HEK293T (cell line): ENCODE measurements around the gene OSBPL3.
"Not testable (repeated sequence)": the region's sequence is repeated elsewhere in the genome, so short reads cannot be mapped to it uniquely, and the experiment has no call there.

ENCODE experiments used
- CTCF ChIA-PET: fragments of 350-600 bp; formaldehyde crosslinking; extraction: SDS; loops from one replicate; lab custom pipeline; 2021; ENCODE audit warnings: antibody characterized with exemption, inconsistent platforms; lab: Yijun Ruan, JAX
- POLR2A ChIA-PET: fragments of 350-600 bp; formaldehyde crosslinking; extraction: SDS; loops from one replicate; lab custom pipeline; 2020; ENCODE audit warnings: antibody characterized with exemption, inconsistent platforms; lab: Yijun Ruan, JAX
- DNase-seq: peaks from one replicate; pipeline ENCODE4 v3.0.0; 2012; ENCODE audit warnings: mixed read lengths; ENCODE audit errors: extremely low spot score
- ARNT ChIP-seq: fragments of 450-650 bp; IDR thresholded peaks from 2 replicates; pipeline ENCODE4 v1.6.1; 2017; ENCODE audit warnings: mild to moderate bottlenecking
- BHLHE40 ChIP-seq: fragments of 450-650 bp; IDR thresholded peaks from 2 replicates; pipeline ENCODE4 v1.6.1; 2016; ENCODE audit warnings: mild to moderate bottlenecking, moderate library complexity, borderline replicate concordance
- CTBP1 ChIP-seq: fragments of 450-650 bp; IDR thresholded peaks from 2 replicates; pipeline ENCODE4 v1.6.1; 2016; ENCODE audit warnings: borderline replicate concordance
- ELF4 ChIP-seq: fragments of 450-650 bp; IDR thresholded peaks from 2 replicates; pipeline ENCODE4 v1.6.1; 2017; ENCODE audit warnings: antibody characterized with exemption
- FOXA1 ChIP-seq: fragments of 450-650 bp; IDR thresholded peaks from 2 replicates; pipeline ENCODE4 v1.6.1; 2016; ENCODE audit warnings: mild to moderate bottlenecking
- FOXK2 ChIP-seq: fragments of 450-650 bp; IDR thresholded peaks from 2 replicates; pipeline ENCODE4 v1.6.1; 2016; ENCODE audit warnings: mild to moderate bottlenecking
- FOXM1 ChIP-seq: fragments of 450-650 bp; IDR thresholded peaks from 2 replicates; pipeline ENCODE4 v1.6.1; 2017; ENCODE audit warnings: mild to moderate bottlenecking, borderline replicate concordance
- HDGF ChIP-seq: fragments of 450-650 bp; IDR thresholded peaks from 2 replicates; pipeline ENCODE4 v1.6.1; 2017; ENCODE audit warnings: antibody characterized with exemption, borderline replicate concordance
- L3MBTL2 ChIP-seq: fragments of 450-650 bp; conservative IDR thresholded peaks from 2 replicates; pipeline ENCODE4 v1.6.1; 2016; ENCODE audit warnings: mild to moderate bottlenecking
- LEF1 ChIP-seq: fragments of 450-650 bp; IDR thresholded peaks from 2 replicates; pipeline ENCODE4 v1.6.1; 2017; ENCODE audit warnings: mild to moderate bottlenecking, borderline replicate concordance
- NFRKB ChIP-seq: fragments of 450-650 bp; IDR thresholded peaks from 2 replicates; pipeline ENCODE4 v1.6.1; 2016; ENCODE audit warnings: mild to moderate bottlenecking, moderate library complexity
- SP1 ChIP-seq: fragments of 450-650 bp; IDR thresholded peaks from 2 replicates; pipeline ENCODE4 v1.6.1; 2017
- SUZ12 ChIP-seq: fragments of 450-650 bp; IDR thresholded peaks from 2 replicates; pipeline ENCODE4 v1.6.1; 2016; ENCODE audit warnings: mild to moderate bottlenecking
- TARDBP ChIP-seq: fragments of 450-650 bp; IDR thresholded peaks from 2 replicates; pipeline ENCODE4 v1.6.1; 2016
- ZNF384 ChIP-seq: fragments of 450-650 bp; IDR thresholded peaks from 2 replicates; pipeline ENCODE4 v1.6.1; 2016
- TF ChIP-seq, protein P1 (sequence below): fragments of 450-650 bp; IDR thresholded peaks from 2 replicates; pipeline ENCODE4 v1.6.1; 2016

The OSBPL3 gene

DNA sequence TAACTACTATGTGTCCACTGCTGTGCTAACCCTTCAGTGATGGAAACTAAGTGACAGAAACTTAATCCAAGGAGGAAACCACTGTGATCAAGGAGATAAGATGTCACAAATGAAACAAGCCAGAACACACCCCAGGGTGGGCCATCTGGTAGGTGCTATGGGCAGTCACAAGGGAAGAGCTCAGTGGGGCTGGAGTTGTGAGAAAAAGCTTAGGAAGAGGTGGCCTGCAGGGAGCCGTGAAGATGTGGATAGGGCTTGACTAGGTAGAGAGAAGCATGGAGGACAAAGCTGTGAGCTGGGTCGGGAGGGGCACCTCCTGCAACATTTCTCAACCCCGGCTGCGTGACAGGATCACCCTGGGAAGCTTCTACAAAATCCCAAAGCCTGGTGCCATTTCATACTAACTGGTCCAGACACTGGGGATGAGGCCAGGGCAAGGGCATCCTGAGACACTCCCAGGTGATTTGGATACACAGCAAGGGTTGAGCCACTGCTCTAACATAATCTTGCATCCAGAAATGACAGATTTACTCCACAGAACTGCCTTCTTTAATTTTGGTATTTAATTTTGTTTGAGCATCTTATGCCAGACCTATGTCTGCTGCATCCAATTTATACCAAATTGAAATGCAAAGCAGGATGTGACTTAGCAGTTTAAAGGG is 69.3 kb downstream of the OSBPL3 start:
- ChIA-PET CTCF (interaction anchor here (1.0 kb wide), 1 partner anchor 16 kb away, joined by 4 read pairs; no protein-coding TSS in a partner anchor), POLR2A (no interaction called here)
- no peak for TF ChIP-seq FOXM1
- no peak for TF ChIP-seq SUZ12
- TF ChIP-seq HDGF = no peak
- no peak for TF ChIP-seq SP1
- no peak for TF ChIP-seq TARDBP
- TF ChIP-seq BHLHE40 = no peak
- no peak for TF ChIP-seq ZNF384
- TF ChIP-seq NFRKB = no peak
- no peak for TF ChIP-seq ARNT
- TF ChIP-seq L3MBTL2 = no peak
- TF ChIP-seq LEF1 = no peak
- no peak for TF ChIP-seq FOXA1
- TF ChIP-seq ELF4 = no peak
- TF ChIP-seq CTBP1 = no peak
- TF ChIP-seq, protein P1, sequence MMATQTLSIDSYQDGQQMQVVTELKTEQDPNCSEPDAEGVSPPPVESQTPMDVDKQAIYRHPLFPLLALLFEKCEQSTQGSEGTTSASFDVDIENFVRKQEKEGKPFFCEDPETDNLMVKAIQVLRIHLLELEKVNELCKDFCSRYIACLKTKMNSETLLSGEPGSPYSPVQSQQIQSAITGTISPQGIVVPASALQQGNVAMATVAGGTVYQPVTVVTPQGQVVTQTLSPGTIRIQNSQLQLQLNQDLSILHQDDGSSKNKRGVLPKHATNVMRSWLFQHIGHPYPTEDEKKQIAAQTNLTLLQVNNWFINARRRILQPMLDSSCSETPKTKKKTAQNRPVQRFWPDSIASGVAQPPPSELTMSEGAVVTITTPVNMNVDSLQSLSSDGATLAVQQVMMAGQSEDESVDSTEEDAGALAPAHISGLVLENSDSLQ = no peak
- no peak for TF ChIP-seq FOXK2
- no peak for DNase-seq

DNA sequence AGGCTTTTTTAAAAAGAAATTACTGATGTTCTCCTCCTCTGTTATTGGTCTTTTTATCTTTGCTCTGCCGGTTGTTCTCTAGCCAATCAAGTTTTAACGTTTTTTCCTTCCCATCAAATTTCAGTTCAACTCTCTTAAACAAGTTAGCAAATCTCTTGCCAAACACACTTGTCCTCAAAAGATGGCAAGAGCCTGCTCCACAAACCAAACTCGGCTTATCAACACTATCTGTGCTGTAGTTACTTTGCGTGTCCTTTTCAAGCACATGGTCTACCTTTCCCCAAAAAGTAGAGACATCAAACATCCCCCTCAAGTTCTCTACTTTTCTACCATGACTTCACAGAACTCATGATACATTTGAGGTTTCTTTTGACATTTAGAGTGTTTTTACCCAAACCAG is 71.3 kb downstream of the OSBPL3 start:
- ChIA-PET CTCF (no interaction called here), POLR2A (no interaction called here)
- no peak for TF ChIP-seq BHLHE40
- TF ChIP-seq SP1 = no peak
- TF ChIP-seq L3MBTL2 = no peak
- no peak for TF ChIP-seq TARDBP
- TF ChIP-seq HDGF = no peak
- TF ChIP-seq FOXA1 = no peak
- no peak for TF ChIP-seq LEF1
- TF ChIP-seq SUZ12 = no peak
- TF ChIP-seq ZNF384 = no peak
- no peak for DNase-seq

DNA sequence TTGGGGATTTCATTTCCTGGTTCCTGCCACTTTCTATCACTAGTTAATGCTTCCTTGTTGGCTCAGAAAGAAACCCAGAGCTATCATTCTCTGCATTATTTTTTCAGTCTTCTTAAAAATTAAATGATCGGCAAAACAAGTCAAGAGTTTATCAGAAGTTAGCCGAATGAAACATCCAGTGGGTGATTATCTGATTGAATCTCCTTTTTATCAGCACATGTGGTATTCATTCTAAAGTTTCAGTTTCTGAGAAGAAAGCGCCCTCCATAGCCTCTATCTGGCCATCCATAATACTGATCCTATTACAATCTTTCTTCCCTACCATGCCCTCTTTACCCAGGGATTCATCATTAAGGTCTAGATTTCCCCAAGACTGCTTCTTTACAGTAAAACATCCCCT is 71.8 kb downstream of the OSBPL3 start:
- no peak for DNase-seq
- ChIA-PET CTCF (no interaction called here), POLR2A (no interaction called here)
- TF ChIP-seq ZNF384 (no peak), FOXK2 (no peak), ARNT (no peak), L3MBTL2 (no peak), NFRKB (no peak), BHLHE40 (no peak), CTBP1 (no peak)

DNA sequence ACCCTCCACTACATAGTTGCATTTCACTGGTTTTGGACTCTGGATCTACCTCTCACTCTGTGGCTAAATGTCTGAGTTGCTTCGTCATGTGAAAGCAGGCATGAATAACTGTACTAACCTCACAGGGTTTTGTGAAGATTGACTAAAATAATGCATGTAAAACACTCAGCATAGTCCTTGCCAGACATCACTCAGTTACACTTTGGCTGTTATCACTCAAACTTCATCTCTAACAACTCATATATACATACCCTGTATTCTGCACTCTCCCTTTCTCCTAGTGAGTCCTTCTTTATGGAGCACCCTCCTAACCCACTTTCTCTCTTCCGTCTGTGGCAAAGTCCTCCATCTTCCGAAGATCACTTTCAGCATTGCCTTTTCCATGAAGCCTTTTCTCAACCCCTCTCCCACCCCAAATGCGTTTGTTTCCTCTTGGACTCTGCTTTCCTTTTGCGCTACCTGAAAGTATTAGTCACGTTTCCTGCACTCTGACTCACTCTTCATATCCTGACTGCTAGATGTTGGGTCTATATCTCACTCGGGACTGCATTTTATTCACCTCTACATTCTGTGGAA is 72.6 kb downstream of the OSBPL3 start:
- ChIA-PET POLR2A (no interaction called here), CTCF (no interaction called here)
- TF ChIP-seq LEF1 (no peak), FOXK2 (no peak), FOXM1 (no peak), TARDBP (no peak), ELF4 (no peak), SP1 (no peak), ARNT (no peak), HDGF (no peak), NFRKB (no peak), SUZ12 (no peak)
- TF ChIP-seq, protein P1 = no peak
- no peak for DNase-seq

DNA sequence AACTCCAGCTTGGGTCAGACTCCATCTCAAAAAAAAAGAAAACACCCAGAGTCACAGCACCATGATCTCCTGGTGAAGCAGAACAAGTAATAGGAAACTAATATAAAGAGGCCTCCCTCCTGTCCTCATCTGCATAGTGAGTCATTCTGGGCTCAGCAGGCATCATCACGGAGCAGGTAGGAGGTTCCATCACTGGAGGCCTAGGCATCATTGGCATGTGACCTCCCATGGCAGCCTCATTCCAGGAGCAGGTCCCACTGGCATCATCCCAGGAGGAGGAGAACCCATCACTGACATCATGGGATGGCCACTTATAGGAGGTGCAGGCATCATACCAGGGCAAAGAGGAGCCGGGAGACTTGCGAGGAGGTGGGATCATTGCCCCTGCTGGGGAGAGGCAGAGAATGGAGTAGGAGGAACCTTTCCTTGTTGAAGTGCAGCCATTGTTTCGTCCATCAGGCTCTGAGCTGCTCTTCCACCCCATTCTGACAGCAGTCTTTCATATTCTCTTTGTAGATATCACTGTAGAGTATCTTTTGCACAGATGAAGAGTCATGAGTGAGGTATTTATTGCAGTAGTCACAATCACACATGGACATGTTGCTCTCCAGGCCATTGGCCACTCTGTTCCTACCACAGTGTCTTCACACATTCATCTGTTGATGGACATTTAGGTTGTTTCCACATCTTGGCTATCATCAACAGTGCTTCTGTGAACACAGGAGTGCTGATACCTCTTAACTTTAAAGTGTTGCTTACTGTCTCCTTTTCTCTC is 73.8 kb downstream of the OSBPL3 start:
- ChIA-PET CTCF (no interaction called here), POLR2A (no interaction called here)
- TF ChIP-seq SP1 = no peak
- TF ChIP-seq, protein P1 = no peak
- TF ChIP-seq SUZ12 = no peak
- TF ChIP-seq FOXA1 = no peak
- TF ChIP-seq HDGF = no peak
- no peak for TF ChIP-seq CTBP1
- no peak for TF ChIP-seq FOXK2
- TF ChIP-seq TARDBP = no peak
- no peak for TF ChIP-seq LEF1
- no peak for DNase-seq

DNA sequence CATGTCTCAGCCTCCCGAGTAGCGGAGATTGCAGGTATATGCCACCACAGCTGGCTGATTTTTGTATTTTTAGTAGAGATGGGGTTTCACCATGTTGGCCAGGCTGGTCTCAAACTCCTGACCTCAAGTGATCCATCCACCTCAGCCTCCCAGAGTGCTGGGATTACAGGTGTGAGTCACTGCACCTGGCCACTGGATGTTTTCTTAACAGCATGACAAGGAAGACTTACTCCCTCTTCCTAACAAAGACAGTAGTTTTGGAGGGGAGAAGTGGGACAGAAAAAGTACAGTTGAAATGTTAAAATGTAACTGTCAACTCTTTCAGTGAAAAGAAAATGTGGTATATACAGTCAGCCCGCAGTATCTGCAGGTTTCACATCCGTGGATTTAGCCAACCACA is 76.0 kb downstream of the OSBPL3 start:
- POLR2A ChIA-PET, DNase-seq, CTCF ChIA-PET: not testable (repeated sequence)
